ENCODE measurements around the gene BPGM. TPM values are rescaled to one million over a fixed set of nuclear protein-coding genes. Genes with fewer than 3 reads are reported as not detected.
A peak's percentile ranks its signal among the peaks of the same experiment; 100 is the strongest.
"Not testable (repeated sequence)": the region's sequence is repeated elsewhere in the genome, so short reads cannot be mapped to it uniquely, and the experiment has no call there.

The BPGM gene
- total RNA-seq, 1 donor from 2014 or later: 13.3 TPM

DNA sequence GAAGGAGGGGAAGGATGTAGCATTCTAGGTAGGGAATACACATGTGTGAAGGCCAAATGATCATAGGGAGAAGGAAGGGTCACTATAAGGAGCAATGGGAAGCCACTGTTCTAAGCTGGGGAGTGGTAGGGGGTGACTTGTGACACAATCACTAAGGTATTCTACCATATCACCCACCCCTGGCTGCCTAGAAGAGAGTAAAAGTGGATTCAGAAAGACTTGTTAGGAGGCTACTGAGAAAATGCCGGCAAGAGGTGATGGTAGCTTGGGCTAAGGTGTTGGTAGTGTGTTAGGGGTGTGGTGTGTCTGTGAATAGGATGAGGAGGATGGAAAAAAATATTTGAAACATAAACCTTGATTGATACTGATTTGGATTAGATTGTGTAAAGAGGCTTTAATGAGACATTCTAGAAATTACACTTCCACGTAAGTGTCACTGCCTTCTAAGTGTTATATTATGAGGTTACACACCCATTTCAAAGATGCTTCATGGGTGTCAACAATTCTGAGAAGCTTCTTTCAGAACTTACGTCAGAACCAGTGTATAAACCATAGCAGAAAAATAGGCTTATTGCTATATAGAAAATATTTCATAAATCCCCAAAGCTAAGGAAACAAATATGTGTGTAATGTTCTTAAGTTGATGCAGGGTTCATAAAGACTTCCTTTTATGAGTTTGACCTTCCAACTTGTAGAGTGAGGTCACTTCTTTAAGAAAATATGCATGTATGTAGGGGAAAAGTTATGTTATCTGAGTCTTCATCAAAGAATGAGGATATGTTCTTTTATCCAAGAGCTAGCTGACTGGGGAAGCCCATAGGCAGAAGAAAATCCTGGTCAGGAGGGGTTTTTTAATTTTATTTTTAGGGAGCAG lies 5.6 kb upstream of the BPGM start:
- peaks cover 13% of the 10 kb centered on the region for H3K9me3 Mint-ChIP-seq
- no peaks in the 10 kb centered on the region for H3K4me1 Mint-ChIP-seq
- no peak overlapping the region for H3K27ac Mint-ChIP-seq
- H3K4me3 Mint-ChIP-seq: no peak overlapping the region
- H3K36me3 Mint-ChIP-seq: no peaks in the 10 kb centered on the region
- TF ChIP-seq, protein P1, sequence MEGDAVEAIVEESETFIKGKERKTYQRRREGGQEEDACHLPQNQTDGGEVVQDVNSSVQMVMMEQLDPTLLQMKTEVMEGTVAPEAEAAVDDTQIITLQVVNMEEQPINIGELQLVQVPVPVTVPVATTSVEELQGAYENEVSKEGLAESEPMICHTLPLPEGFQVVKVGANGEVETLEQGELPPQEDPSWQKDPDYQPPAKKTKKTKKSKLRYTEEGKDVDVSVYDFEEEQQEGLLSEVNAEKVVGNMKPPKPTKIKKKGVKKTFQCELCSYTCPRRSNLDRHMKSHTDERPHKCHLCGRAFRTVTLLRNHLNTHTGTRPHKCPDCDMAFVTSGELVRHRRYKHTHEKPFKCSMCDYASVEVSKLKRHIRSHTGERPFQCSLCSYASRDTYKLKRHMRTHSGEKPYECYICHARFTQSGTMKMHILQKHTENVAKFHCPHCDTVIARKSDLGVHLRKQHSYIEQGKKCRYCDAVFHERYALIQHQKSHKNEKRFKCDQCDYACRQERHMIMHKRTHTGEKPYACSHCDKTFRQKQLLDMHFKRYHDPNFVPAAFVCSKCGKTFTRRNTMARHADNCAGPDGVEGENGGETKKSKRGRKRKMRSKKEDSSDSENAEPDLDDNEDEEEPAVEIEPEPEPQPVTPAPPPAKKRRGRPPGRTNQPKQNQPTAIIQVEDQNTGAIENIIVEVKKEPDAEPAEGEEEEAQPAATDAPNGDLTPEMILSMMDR (IDR thresholded peaks at IDR 0.05; ENCODE audit: unreplicated experiment): no peak
- H3K27me3 Mint-ChIP-seq (ENCODE audit: low read depth): peaks cover 11% of the 10 kb centered on the region
- no peak for DNase-seq (ENCODE audit: low spot score in 2 of 2, unreplicated experiment in 2 of 2)

DNA sequence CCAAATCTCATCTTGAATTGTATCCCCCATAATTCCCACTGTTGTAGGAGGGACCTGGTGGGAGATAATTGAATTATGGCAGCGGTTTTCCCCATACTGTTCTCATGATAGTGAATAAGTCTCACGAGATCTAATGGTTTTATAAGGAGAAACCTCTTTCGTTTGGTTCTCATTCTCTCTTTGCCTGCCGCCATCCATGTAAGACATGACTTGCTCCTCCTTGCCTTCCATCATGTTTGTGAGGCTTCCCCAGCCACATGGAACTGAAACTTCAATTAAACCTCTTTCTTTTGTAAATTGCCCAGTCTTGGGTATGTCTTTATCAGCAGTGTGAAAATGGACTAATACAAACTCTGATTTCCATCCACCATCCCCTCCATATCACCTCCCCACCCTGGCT lies 4.7 kb upstream of the BPGM start:
- H3K4me3 Mint-ChIP-seq; H3K27ac Mint-ChIP-seq; DNase-seq (ENCODE audit: low spot score in 2 of 2, unreplicated experiment in 2 of 2); H3K4me1 Mint-ChIP-seq; H3K36me3 Mint-ChIP-seq: not testable (repeated sequence)
- H3K9me3 Mint-ChIP-seq: peaks cover 13% of the 10 kb centered on the region
- H3K27me3 Mint-ChIP-seq (ENCODE audit: low read depth): peaks cover 11% of the 10 kb centered on the region

DNA sequence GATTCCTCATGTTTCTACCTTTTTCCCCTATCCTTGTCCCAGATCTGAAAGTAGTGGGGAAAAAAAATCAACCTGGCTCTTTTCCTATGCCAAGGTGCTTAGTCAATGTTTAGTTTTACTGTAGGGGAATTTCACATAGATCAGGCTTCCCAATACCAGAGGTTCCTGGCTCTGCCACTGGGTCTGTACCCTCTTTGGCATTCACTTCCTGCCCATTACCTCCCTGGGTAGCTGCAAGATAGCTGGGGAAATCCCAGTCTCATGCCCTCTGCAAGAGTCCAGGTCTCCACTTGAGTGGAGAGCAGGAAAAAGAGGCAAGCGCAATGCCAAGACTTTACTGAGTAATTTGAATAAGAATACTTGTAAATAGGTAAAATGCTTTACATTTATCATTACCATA lies 3.5 kb upstream of the BPGM start:
- H3K36me3 Mint-ChIP-seq: no peaks in the 10 kb centered on the region
- TF ChIP-seq, protein P1 (IDR thresholded peaks at IDR 0.05; ENCODE audit: unreplicated experiment): no peak
- H3K4me1 Mint-ChIP-seq: no peaks in the 10 kb centered on the region
- no peak overlapping the region for H3K4me3 Mint-ChIP-seq
- no peak overlapping the region for H3K27ac Mint-ChIP-seq
- H3K9me3 Mint-ChIP-seq: peaks cover 13% of the 10 kb centered on the region
- DNase-seq (ENCODE audit: low spot score in 2 of 2, unreplicated experiment in 2 of 2): no peak
- H3K27me3 Mint-ChIP-seq (ENCODE audit: low read depth): peaks cover 11% of the 10 kb centered on the region

DNA sequence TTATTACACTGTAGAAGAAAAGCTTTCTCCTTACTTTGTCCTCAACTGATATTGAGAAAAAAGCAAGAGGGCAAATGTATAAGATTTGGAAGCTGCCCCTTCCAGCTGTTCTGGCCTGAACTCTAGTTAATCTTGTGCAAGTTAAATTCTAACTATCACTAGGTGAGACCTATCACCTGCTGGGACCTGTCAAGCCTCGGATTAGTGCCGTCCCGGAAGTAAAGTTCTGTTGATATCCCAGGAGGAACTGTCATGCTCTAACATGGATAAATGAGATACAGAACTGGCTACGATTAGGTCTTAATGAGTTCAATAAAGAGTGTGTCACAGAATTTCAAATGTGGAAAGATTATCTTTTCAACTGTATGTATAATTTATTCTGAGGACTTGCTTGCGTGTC lies 1.2 kb upstream of the BPGM start:
- Mint-ChIP-seq H3K27me3 (ENCODE audit: low read depth) (peaks cover 11% of the 10 kb centered on the region), H3K9me3 (peaks cover 13% of the 10 kb centered on the region), H3K27ac (no peak overlapping the region), H3K4me1 (peaks cover 10% of the 10 kb centered on the region), H3K4me3 (no peak overlapping the region), H3K36me3 (no peaks in the 10 kb centered on the region)
- TF ChIP-seq, protein P1 (IDR thresholded peaks at IDR 0.05; ENCODE audit: unreplicated experiment): no peak
- DNase-seq (ENCODE audit: low spot score in 2 of 2, unreplicated experiment in 2 of 2): no peak

DNA sequence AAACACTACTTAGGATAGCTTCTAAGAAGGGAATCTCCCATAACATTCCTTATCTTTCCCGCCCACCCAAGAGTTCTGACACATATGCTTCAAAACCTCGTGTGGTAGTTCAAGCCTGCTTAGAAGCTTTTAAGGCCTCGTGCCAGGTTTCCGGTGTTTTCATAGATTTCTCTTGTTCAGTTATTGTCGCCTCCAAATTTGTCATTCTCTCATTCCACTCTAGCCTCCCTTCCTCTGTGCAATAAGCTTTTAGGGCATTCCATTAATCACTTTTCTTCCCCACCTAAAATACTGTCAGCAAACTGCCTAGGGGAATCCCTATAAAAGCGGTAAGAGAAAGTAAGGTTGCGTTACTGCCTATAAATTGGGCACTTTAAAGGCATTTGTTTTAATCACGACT lies 718 bp upstream of the BPGM start:
- peaks cover 13% of the 10 kb centered on the region for H3K9me3 Mint-ChIP-seq
- TF ChIP-seq, protein P1 (IDR thresholded peaks at IDR 0.05; ENCODE audit: unreplicated experiment): no peak

GRCh38 chr7:134648456-134648855 lies 1.8 kb downstream of the BPGM start:
- Mint-ChIP-seq H3K27me3 (ENCODE audit: low read depth) (no peaks in the 10 kb centered on the region), H3K36me3 (no peaks in the 10 kb centered on the region), H3K4me1 (peaks cover 10% of the 10 kb centered on the region), H3K9me3 (no peaks in the 10 kb centered on the region), H3K27ac (no peak overlapping the region), H3K4me3 (peak overlapping the region; percentile 45)
- TF ChIP-seq, protein P1 (IDR thresholded peaks at IDR 0.05; ENCODE audit: unreplicated experiment): no peak
- DNase-seq (ENCODE audit: low spot score in 2 of 2, unreplicated experiment in 2 of 2): no peak

More for the DNA sequence above, 718 bp upstream of the BPGM start:
- no peak for DNase-seq (ENCODE audit: low spot score in 2 of 2, unreplicated experiment in 2 of 2)
- peaks cover 11% of the 10 kb centered on the region for H3K27me3 Mint-ChIP-seq (ENCODE audit: low read depth)
- no peaks in the 10 kb centered on the region for H3K36me3 Mint-ChIP-seq
- peaks cover 10% of the 10 kb centered on the region for H3K4me1 Mint-ChIP-seq
- H3K4me3 Mint-ChIP-seq: no peak overlapping the region
- no peak overlapping the region for H3K27ac Mint-ChIP-seq
